Hematopoietic multipotent progenitor cell treated with erythropoietin and hydrocortisone succinate and interleukin-3 and kit ligand, for 8 days (in vitro differentiated cells): ENCODE results near the gene HTRA3.

Source experiments
- DNase-seq: peaks from one replicate; pipeline ENCODE4 v3.0.0-alpha.2; 2015

The HTRA3 gene

GRCh38 chr4:8282742-8283141 lies 13.2 kb downstream of the HTRA3 start:
- no peak for DNase-seq

- DNase-seq, result no peak
Measured at GRCh38 chr4:8283161-8283560, 13.6 kb downstream of the HTRA3 start.

DNA sequence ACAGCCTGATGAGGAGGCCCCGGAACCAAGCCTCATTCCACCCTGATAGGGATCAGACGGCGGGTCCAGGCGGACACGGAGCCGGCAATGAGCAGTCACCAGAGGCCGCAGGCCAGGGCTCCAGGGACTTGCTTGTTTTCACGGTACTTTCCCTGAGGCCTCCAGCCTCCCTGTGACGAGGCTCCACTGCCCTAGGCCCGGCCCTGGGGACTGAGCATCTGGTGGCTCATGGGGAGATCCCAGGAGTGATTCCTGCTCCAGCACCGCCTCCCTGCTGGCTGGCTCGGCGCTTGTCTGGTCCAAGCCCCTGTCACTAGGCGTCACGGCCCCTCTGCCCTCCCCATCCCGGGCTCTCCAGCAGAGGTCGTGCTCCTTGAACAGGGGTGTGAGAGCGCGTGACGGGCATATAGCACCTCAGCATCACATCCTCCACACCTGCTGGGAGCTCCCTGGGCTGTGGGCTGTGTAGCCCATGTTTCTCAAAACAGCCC lies 14.1 kb downstream of the HTRA3 start:
- no peak for DNase-seq

DNA sequence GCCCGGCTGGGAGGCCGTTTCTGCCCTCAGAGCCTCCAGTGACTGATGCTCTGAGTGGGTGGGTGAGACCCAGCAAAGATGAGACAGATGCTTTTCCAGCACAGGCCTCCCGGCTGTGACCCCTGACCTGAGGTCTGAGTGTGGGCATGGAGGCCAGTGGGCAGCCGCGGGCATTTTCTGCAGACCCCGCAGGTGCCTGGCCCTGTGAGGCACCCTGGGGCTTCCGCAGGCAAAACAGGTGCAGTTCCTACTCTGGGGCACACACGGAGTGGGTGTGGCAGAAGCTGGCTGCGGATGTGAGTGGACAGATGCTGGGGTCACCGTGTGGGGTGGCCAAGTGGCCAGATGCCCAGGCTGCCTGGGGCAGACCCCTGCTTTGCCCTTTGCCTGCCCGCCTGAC lies 14.8 kb downstream of the HTRA3 start:
- DNase-seq, result no peak

GRCh38 chr4:8285143-8285975 lies 15.8 kb downstream of the HTRA3 start:
- DNase-seq, result no peak

DNA sequence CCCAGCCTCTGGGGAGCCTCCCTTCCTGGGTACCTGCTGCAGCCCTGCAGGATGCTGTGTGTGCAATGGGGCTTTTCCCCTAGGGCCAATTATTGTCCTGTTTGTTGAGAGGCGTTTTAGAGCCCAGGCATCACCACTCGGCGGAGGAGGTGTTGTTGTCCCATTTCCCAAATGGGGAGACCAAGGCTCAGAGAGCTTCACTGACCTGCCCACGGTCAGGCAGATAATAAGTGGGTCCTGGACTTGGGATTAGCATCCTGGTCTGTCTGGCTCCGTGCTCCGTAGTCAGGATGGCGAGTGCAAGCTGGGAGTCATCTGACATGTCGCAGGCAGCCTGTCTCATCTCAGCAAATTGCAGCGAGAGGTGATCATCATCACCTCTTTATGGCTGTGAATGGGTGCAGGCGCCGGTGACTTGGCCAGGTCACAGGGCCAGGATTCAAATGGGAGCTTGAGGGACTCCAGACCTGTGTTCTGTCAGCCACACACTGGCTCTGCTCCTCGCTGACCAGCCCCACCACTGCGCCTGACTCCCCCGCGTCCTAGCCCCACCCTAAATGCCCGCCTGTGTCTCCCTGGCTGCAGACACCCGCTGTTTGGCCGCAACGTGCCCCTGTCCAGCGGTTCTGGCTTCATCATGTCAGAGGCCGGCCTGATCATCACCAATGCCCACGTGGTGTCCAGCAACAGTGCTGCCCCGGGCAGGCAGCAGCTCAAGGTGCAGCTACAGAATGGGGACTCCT lies 16.6 kb downstream of the HTRA3 start:
- DNase-seq, result no peak

DNA sequence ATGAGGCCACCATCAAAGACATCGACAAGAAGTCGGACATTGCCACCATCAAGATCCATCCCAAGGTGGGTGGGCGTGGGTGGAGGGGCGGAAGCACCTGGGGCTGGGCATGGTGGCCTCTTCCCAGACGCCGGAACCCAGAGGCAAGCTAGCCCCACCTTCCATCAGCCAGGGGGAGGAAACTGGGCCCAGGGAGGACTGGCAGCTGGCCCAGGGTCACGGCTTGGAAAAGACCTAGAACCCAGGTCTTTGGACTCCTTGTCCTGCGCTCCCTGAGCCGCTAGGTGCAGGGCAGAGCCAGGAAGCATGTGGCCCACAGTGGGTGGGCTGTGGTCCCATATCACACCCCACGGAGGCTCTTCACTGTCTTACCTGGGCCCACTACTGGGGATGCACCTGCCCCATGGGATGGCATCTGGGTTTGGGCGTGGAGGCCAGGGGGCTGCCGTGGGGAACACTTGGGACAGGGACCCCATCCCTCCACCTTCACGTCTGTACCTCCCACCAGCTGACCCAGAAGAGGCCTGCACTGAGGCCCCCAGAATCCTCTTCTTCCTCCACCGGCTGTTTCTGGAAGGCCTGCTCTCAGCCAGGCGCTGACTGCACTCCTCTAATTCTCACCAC lies 17.3 kb downstream of the HTRA3 start:
- DNase-seq, result no peak

DNA sequence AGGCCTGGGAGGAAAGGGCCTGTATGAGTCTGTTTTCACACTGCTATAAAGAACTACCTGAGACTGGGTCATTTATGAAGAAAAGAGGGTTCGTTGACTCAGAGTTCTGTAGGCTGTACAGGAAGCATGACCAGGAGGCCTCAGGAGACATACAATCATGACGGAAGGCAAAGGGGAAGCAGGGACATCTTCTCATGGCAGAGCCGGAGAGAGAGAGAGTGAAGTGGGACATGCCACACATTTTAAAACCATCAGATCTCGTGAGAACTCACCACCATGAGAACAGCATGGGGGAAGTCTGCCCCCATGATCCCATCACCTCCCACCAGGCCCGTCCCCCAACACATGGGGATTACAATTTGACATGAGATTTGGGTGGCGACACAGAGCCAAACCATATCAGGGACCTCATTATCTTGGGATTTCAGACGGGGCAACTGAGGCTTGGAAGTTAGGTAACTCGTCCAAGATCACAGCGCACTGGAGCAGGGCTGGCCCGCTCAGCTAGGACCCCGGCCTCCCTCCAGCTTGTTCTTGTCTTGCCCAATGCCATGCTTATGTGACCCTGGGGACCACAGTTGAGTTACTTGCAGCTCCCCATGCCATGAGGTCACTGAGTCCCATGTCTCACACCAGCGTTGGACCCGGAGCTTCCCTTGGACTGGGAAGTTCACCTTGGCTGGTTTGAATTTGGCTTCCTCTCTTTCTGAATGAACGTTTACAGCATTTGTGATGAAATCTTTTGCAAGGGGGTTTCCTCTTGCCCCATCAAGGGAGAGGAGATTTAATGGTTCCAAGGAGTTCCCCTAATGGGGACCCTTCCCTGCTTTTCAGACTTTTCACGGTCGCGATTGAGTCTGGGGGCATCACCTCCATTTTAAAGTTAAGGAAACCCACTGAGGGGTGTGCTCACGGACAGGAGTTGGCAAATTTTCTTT lies 18.1 kb downstream of the HTRA3 start:
- no peak for DNase-seq

- DNase-seq, result no peak
Measured at GRCh38 chr4:8289151-8289750, 19.7 kb downstream of the HTRA3 start.

DNA sequence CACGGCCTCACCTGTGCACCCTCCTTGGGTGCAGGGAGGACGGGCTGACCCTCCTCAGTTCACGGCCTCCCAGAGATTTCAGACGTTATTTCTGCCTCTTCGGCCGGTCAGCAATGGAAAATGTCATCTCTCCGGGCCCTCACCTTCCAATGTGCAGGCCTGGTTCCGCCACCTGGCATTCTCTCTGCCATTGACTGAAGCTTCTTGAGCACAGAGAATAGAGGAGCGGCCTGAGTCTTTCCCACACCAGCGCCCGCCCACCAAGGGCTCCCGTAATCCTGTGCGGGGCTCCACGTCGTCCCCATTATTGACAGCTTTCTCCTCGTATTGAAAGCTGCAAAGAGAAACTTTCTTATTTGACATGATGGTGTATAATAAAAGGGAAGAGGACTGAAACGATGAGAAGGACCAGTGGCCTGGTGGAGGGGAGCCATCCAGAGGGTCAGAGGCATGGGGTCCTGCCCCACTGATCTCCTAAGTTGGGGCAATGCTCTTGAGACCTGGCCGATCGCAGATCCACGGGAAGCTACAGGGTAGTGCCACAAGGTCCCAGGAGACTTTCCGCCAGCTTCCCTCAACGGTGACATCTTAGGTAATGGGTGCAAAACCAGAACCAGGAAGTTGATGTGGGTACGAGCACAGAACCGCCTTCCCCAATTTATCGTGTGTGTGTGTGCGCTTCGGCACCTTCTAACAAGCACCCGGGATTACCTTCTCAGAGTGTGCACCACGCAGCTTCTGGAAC lies 20.6 kb downstream of the HTRA3 start:
- DNase-seq, result no peak

DNA sequence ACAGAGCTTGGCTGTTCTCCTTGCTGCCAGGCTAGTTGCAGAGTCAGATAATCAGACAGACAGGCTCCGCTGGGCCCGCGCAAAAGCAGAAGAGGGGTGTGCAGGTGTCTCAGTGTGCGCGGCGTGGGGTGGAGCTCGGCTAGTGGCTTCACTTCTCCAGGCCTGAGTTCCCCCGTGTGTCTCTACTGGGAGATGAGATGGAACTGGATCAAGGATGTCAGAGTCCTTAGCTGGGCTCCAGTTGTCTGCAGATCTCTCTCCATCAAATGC lies 21.1 kb downstream of the HTRA3 start:
- no peak for DNase-seq

DNA sequence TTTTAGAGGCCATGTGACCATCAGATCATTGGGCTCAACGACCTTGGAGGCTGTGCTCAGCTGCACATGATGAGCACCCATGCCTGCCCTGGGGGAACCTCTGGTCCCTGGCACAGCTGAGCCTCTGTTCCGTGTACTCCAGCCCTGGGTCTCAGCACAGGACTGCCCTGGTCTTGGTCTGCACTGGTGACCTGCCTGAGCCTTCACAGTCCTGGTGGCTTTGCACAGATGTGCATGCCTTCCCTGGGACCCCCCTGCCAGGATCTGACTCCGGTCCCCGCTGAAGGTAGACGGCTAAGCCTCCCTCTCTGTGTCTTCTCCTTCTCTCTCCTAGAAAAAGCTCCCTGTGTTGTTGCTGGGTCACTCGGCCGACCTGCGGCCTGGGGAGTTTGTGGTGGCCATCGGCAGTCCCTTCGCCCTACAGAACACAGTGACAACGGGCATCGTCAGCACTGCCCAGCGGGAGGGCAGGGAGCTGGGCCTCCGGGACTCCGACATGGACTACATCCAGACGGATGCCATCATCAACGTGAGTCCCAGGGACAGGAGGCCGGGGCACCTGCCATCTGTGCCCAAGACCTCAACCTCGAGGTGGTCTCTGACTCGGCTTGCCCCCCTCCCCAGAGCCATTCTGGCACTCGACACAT lies 21.6 kb downstream of the HTRA3 start:
- no peak for DNase-seq

DNA sequence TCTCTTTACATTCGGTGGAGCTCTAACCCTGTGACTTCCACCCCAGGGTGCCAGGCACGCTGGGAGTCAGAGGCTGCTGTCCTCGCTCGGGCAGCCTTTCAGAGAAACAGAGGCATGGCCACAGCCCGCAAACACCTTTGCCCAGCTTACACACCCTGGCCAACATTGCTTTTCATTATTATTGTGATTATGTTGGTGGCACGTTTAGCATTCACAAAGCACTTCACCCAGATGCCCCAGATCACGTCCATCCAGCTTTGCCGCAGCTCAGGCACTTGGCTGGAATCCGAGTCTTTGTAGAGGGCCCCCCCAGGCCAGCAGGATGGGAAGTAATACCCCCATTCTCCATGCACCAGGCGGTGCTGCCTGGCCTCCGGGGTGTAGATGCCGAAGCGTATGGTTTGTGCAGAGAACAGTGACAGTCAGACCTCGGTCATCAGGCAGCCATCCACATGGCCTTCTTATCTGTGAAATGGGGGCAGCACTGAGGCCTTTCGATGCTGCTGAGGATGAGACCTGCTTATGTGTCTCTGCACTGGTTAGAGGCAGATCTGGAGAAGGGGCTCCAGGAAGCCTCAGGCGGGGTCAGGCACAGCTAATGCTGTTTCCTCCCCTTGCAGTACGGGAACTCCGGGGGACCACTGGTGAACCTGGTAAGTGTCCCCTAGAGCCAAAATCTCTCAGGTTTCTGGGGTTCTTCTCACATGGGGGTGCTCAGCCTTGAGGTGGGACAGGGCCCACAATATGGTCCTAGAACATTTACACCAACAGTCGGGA lies 22.3 kb downstream of the HTRA3 start:
- no peak for DNase-seq

DNA sequence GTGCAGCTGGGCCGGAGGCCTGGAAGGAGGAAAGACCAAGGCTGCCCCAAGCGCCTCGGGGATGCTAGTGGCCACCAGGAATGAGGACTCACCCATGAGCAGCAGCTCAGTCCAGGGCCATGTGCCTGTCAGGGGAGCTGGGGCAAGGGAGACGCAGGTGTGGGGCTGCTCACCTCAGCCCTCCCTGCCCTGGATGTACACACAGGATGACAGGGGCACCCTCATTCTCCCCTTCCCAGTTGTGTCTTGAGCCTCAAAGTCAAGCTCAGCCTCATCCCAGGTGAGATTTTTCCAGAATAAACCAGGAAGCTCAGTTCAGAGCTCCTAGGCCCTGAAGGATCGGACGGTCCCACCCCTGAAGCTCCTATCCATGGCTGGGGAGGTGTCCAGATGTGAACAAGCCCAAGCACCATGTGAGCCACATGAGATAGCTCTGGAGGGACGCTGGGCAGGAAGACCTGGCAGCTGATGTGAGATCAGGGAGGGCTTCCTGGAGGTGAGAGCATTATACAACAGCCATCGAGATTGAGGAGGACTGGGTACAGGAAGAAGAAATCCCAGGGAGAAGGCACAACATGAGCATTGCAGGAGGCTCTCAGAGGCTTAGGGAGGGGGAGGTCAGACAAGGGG lies 23.0 kb downstream of the HTRA3 start:
- no peak for DNase-seq

- no peak for DNase-seq
Measured at GRCh38 chr4:8293131-8293975, 23.8 kb downstream of the HTRA3 start.

GRCh38 chr4:8294036-8294435 lies 24.5 kb downstream of the HTRA3 start:
- DNase-seq, result no peak

DNA sequence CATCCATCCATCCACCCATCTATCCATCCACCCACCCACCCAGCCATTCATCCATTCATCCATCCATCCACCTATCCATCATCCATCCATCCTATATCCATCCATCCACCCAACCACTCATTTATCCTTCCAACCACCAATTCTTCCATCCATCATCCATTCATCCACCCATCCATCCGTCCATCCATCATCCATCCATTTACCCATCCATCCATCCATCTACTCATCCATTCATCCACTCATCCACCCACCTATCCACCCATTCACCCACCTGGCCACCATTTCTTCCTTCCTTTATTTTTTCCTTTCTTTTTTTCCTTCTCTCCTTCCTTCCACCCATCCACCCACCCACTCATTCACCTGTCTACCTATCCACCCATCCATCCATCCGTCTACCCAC lies 25.2 kb downstream of the HTRA3 start:
- no peak for DNase-seq

DNA sequence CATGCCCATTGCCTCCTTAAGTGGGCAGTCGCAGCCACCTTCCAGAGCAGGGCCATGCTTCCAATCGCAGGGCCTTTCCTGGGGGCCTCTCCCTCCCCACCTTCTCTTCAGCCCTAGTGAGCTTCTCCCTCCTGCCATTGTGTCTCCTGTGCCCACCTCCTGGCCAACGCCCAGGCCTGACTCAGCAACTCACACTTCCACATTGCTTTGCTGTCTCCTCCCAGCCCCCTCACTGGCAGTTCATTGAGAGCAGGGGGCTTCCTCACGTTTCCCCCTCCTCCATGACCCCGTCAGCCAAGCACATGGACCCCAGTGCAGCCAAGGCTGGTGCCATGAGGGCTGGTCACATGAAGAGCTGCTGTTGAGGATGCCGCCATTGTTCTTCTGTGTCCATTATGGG lies 25.9 kb downstream of the HTRA3 start:
- DNase-seq, result no peak

- DNase-seq, result no peak
Measured at GRCh38 chr4:8296491-8296890, 26.9 kb downstream of the HTRA3 start.
